C4-2B (cell line): ENCODE results near the gene METTL24.
"Not testable (repeated sequence)": the region's sequence is repeated elsewhere in the genome, so short reads cannot be mapped to it uniquely, and the experiment has no call there.

ENCODE experiments used
- H3K27ac ChIP-seq: fragments of 450-650 bp; 2 replicates; pipeline ENCODE4 v1.5.1; 2017
- CTCF ChIP-seq: fragments of 450-650 bp; conservative IDR thresholded peaks from 2 replicates; pipeline ENCODE4 v1.5.1; 2017; ENCODE audit warnings: mild to moderate bottlenecking
- ZFX ChIP-seq: fragments of 450-650 bp; IDR thresholded peaks from 2 replicates; pipeline ENCODE4 v1.6.1; 2017

METTL24 gene

GRCh38 chr6:110310861-110311446 lies 47.2 kb downstream of the METTL24 start:
- H3K27ac ChIP-seq = no peak overlapping the region
- no peak for TF ChIP-seq CTCF
- TF ChIP-seq ZFX = no peak

- not testable (repeated sequence) for H3K27ac ChIP-seq
Observed at GRCh38 chr6:110309432-110309831, 48.7 kb downstream of the METTL24 start.

GRCh38 chr6:110307368-110307767 lies 50.8 kb downstream of the METTL24 start:
- no peak overlapping the region for H3K27ac ChIP-seq
- TF ChIP-seq CTCF = no peak
- no peak for TF ChIP-seq ZFX

- not testable (repeated sequence) for H3K27ac ChIP-seq
Observed at GRCh38 chr6:110305832-110306231, 52.3 kb downstream of the METTL24 start.

- not testable (repeated sequence) for H3K27ac ChIP-seq
Observed at GRCh38 chr6:110303692-110304091, 54.5 kb downstream of the METTL24 start.

GRCh38 chr6:110298916-110299315 lies 59.2 kb downstream of the METTL24 start:
- no peak for TF ChIP-seq ZFX
- TF ChIP-seq CTCF = no peak
- no peak overlapping the region for H3K27ac ChIP-seq

- H3K27ac ChIP-seq = no peak overlapping the region
Observed at GRCh38 chr6:110298411-110298810, 59.7 kb downstream of the METTL24 start.

GRCh38 chr6:110296241-110297025 lies 61.7 kb downstream of the METTL24 start:
- H3K27ac ChIP-seq = no peak overlapping the region
- TF ChIP-seq ZFX (no peak), CTCF (no peak)

More at GRCh38 chr6:110298411-110298810, 59.7 kb downstream of the METTL24 start:
- TF ChIP-seq ZFX (no peak), CTCF (no peak)

- no peak overlapping the region for H3K27ac ChIP-seq
- TF ChIP-seq CTCF (no peak), ZFX (no peak)
Observed at GRCh38 chr6:110295451-110296165, 62.5 kb downstream of the METTL24 start.
